AG08396 (cell line): ENCODE measurements around the gene PROSER3.

Experiments
- DNase-seq: peaks from one replicate; pipeline ENCODE4 v3.0.0; 2012; ENCODE audit warnings: low spot score, mixed read lengths

PROSER3 gene

GRCh38 chr19:35776102-35776788, 18.3 kb downstream of the PROSER3 start:
- no peak for DNase-seq

GRCh38 chr19:35777086-35777841, 19.3 kb downstream of the PROSER3 start:
- DNase-seq = no peak

GRCh38 chr19:35777961-35778360, 20.0 kb downstream of the PROSER3 start:
- DNase-seq = no peak

GRCh38 chr19:35779033-35779432, 21.1 kb downstream of the PROSER3 start:
- DNase-seq = no peak

- no peak for DNase-seq
Observed at GRCh38 chr19:35780058-35780457, 22.1 kb downstream of the PROSER3 start.

- DNase-seq = no peak
Observed at GRCh38 chr19:35780717-35781116, 22.7 kb downstream of the PROSER3 start.

GRCh38 chr19:35781650-35782049, 23.7 kb downstream of the PROSER3 start:
- DNase-seq = no peak

- DNase-seq = no peak
Observed at GRCh38 chr19:35782589-35782988, 24.6 kb downstream of the PROSER3 start.

- DNase-seq = no peak
Observed at GRCh38 chr19:35783469-35784434, 25.8 kb downstream of the PROSER3 start.

GRCh38 chr19:35784503-35785338, 26.7 kb downstream of the PROSER3 start:
- DNase-seq = no peak

- DNase-seq = no peak
Observed at GRCh38 chr19:35785339-35785627, 27.3 kb downstream of the PROSER3 start.

- no peak for DNase-seq
Observed at GRCh38 chr19:35786299-35787160, 28.6 kb downstream of the PROSER3 start.

- DNase-seq = no peak
Observed at GRCh38 chr19:35787227-35787799, 29.3 kb downstream of the PROSER3 start.

- DNase-seq = no peak
Observed at GRCh38 chr19:35788205-35788960, 30.4 kb downstream of the PROSER3 start.

GRCh38 chr19:35789195-35789977, 31.4 kb downstream of the PROSER3 start:
- DNase-seq = no peak

GRCh38 chr19:35789978-35790944, 32.3 kb downstream of the PROSER3 start:
- no peak for DNase-seq

- DNase-seq = no peak
Observed at GRCh38 chr19:35790981-35791813, 33.2 kb downstream of the PROSER3 start.
